Liver (tissue), 3 donors: ENCODE data around the gene TMTC2.

Source experiments
- ATF3 ChIP-seq: IDR thresholded peaks from 2 replicates; pipeline ENCODE4 v1.6.1; 2016; ENCODE audit warnings: antibody characterized with exemption
- FOXA1 ChIP-seq: IDR thresholded peaks from 2 replicates; pipeline ENCODE4 v1.6.1; 2016; ENCODE audit warnings: antibody characterized with exemption
- GABPA ChIP-seq, 2 donors: IDR thresholded peaks in 1 of 2; conservative IDR thresholded peaks in 1 of 2; 2 replicates each; pipeline ENCODE4 v1.6.1; 2016; ENCODE audit warnings: antibody characterized with exemption in 2 of 2, mild to moderate bottlenecking in 1 of 2, moderate library complexity in 1 of 2
- JUND ChIP-seq, 2 donors: IDR thresholded peaks; 2 replicates each; pipeline ENCODE4 v1.6.1; 2016; ENCODE audit warnings: antibody characterized with exemption in 2 of 2
- RAD21 ChIP-seq, 2 donors: IDR thresholded peaks; 2 replicates each; pipeline ENCODE4 v1.6.1; 2016; ENCODE audit warnings: antibody characterized with exemption in 2 of 2, mild to moderate bottlenecking in 2 of 2
- SP1 ChIP-seq: IDR thresholded peaks from 2 replicates; pipeline ENCODE4 v1.6.1; 2018; ENCODE audit warnings: antibody characterized with exemption, mild to moderate bottlenecking
- YY1 ChIP-seq: IDR thresholded peaks from 2 replicates; pipeline ENCODE4 v1.6.1; 2016; ENCODE audit warnings: antibody characterized with exemption, mild to moderate bottlenecking
- TF ChIP-seq, protein P1 (sequence below): fragments of 150-350 bp; IDR thresholded peaks from 2 replicates; pipeline ENCODE4 v1.5.1; 2017; ENCODE audit warnings: improper control_type of control experiment, low read depth, low read length; ENCODE audit not compliant: missing input control
- TF ChIP-seq, protein P2 (sequence below): IDR thresholded peaks from 2 replicates; pipeline ENCODE4 v1.6.1; 2016; ENCODE audit warnings: antibody characterized with exemption
- TF ChIP-seq, protein P3 (sequence below): IDR thresholded peaks from 2 replicates; pipeline ENCODE4 v1.6.1; 2016; ENCODE audit warnings: antibody characterized with exemption, mild to moderate bottlenecking
- TF ChIP-seq, protein P4 (sequence below): IDR thresholded peaks from 2 replicates; pipeline ENCODE4 v1.6.1; 2016; ENCODE audit warnings: antibody characterized with exemption
- donor health status: healthy.
- donor health status: healthy.

DNA sequence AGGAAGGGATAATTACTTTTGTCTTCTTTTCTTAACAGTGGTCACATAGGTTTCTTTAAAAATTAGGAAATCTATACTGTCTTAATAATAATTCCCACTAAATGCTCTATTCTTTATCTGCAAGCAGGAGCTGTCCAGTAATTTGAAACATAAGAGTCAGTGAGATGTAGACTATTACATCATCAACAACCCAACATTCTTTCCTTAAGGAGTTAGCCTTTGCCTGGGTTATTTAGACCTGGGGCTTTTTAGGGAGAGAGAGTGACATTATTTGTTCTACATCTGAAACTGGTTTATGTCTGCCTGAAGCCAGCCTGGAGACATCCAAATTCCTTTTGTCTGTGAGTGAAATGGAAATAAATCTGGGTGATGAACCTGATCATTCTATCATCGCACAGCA lies 294.4 kb downstream of the TMTC2 start:
- TF ChIP-seq, protein P1, sequence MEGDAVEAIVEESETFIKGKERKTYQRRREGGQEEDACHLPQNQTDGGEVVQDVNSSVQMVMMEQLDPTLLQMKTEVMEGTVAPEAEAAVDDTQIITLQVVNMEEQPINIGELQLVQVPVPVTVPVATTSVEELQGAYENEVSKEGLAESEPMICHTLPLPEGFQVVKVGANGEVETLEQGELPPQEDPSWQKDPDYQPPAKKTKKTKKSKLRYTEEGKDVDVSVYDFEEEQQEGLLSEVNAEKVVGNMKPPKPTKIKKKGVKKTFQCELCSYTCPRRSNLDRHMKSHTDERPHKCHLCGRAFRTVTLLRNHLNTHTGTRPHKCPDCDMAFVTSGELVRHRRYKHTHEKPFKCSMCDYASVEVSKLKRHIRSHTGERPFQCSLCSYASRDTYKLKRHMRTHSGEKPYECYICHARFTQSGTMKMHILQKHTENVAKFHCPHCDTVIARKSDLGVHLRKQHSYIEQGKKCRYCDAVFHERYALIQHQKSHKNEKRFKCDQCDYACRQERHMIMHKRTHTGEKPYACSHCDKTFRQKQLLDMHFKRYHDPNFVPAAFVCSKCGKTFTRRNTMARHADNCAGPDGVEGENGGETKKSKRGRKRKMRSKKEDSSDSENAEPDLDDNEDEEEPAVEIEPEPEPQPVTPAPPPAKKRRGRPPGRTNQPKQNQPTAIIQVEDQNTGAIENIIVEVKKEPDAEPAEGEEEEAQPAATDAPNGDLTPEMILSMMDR: no peak
- TF ChIP-seq, protein P2, sequence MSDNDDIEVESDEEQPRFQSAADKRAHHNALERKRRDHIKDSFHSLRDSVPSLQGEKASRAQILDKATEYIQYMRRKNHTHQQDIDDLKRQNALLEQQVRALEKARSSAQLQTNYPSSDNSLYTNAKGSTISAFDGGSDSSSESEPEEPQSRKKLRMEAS: no peak
- TF ChIP-seq YY1 (no peak), GABPA (IDR thresholded peaks at IDR 0.05 in 1 of 2, conservative IDR thresholded peaks at IDR 0.05 in 1 of 2) (no peak), RAD21 (IDR thresholded peaks at IDR 0.05) (no peak), ATF3 (no peak), FOXA1 (no peak), JUND (IDR thresholded peaks at IDR 0.05) (no peak), SP1 (no peak)
- TF ChIP-seq, protein P3, sequence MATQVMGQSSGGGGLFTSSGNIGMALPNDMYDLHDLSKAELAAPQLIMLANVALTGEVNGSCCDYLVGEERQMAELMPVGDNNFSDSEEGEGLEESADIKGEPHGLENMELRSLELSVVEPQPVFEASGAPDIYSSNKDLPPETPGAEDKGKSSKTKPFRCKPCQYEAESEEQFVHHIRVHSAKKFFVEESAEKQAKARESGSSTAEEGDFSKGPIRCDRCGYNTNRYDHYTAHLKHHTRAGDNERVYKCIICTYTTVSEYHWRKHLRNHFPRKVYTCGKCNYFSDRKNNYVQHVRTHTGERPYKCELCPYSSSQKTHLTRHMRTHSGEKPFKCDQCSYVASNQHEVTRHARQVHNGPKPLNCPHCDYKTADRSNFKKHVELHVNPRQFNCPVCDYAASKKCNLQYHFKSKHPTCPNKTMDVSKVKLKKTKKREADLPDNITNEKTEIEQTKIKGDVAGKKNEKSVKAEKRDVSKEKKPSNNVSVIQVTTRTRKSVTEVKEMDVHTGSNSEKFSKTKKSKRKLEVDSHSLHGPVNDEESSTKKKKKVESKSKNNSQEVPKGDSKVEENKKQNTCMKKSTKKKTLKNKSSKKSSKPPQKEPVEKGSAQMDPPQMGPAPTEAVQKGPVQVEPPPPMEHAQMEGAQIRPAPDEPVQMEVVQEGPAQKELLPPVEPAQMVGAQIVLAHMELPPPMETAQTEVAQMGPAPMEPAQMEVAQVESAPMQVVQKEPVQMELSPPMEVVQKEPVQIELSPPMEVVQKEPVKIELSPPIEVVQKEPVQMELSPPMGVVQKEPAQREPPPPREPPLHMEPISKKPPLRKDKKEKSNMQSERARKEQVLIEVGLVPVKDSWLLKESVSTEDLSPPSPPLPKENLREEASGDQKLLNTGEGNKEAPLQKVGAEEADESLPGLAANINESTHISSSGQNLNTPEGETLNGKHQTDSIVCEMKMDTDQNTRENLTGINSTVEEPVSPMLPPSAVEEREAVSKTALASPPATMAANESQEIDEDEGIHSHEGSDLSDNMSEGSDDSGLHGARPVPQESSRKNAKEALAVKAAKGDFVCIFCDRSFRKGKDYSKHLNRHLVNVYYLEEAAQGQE: no peak
- TF ChIP-seq, protein P4, sequence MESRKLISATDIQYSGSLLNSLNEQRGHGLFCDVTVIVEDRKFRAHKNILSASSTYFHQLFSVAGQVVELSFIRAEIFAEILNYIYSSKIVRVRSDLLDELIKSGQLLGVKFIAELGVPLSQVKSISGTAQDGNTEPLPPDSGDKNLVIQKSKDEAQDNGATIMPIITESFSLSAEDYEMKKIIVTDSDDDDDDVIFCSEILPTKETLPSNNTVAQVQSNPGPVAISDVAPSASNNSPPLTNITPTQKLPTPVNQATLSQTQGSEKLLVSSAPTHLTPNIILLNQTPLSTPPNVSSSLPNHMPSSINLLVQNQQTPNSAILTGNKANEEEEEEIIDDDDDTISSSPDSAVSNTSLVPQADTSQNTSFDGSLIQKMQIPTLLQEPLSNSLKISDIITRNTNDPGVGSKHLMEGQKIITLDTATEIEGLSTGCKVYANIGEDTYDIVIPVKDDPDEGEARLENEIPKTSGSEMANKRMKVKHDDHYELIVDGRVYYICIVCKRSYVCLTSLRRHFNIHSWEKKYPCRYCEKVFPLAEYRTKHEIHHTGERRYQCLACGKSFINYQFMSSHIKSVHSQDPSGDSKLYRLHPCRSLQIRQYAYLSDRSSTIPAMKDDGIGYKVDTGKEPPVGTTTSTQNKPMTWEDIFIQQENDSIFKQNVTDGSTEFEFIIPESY: no peak
